Measurements from ENCODE around the gene SEMA4D. TPM values are rescaled to one million over a fixed set of nuclear protein-coding genes. Genes with fewer than 3 reads are reported as not detected.

SEMA4D gene
- polyA plus RNA-seq, 1 donor from 2014 or later = 35.3 TPM

- Mint-ChIP-seq H3K4me3 (no peak overlapping the region), H3K27ac (peak overlapping the region in 1 of 3 donors; percentile 53)
Observed at GRCh38 chr9:89363311-89363670, 134.6 kb downstream of the SEMA4D start.

GRCh38 chr9:89362647-89363310 is 135.1 kb downstream of the SEMA4D start:
- Mint-ChIP-seq H3K4me3 (no peak overlapping the region), H3K4me1 (peaks cover 0 to 6% (median 1%) of the 10 kb centered on the region in 3 donors), H3K27ac (peak overlapping the region in 1 of 3 donors; percentile 53), H3K27me3 (no peaks in the 10 kb centered on the region), H3K9me3 (no peaks in the 10 kb centered on the region), H3K36me3 (peaks cover 2% of the 10 kb centered on the region)

More at GRCh38 chr9:89363311-89363670, 134.6 kb downstream of the SEMA4D start:
- Mint-ChIP-seq H3K9me3 (no peaks in the 10 kb centered on the region), H3K27me3 (no peaks in the 10 kb centered on the region), H3K4me1 (peaks cover 0 to 6% (median 1%) of the 10 kb centered on the region in 3 donors), H3K36me3 (no peaks in the 10 kb centered on the region)

- Mint-ChIP-seq H3K27ac (peak overlapping the region in 1 of 3 donors; percentile 46), H3K27me3 (no peaks in the 10 kb centered on the region), H3K4me1 (peaks cover 0 to 6% (median 1%) of the 10 kb centered on the region in 3 donors), H3K4me3 (no peak overlapping the region), H3K36me3 (peaks cover 3% of the 10 kb centered on the region), H3K9me3 (no peaks in the 10 kb centered on the region)
Observed at GRCh38 chr9:89361816-89362646, 135.9 kb downstream of the SEMA4D start.

GRCh38 chr9:89361031-89361430 is 136.9 kb downstream of the SEMA4D start:
- Mint-ChIP-seq H3K4me1 (peaks cover 0 to 6% (median 3%) of the 10 kb centered on the region in 3 donors), H3K27me3 (no peaks in the 10 kb centered on the region), H3K4me3 (no peak overlapping the region), H3K27ac (peak overlapping the region in 1 of 3 donors; percentile 36), H3K9me3 (no peaks in the 10 kb centered on the region), H3K36me3 (peaks cover 3% of the 10 kb centered on the region)

- H3K9me3 Mint-ChIP-seq = no peaks in the 10 kb centered on the region
- H3K4me3 Mint-ChIP-seq = no peak overlapping the region
- peaks cover 0 to 6% (median 3%) of the 10 kb centered on the region in 3 donors for H3K4me1 Mint-ChIP-seq
- H3K27me3 Mint-ChIP-seq = no peaks in the 10 kb centered on the region
- peaks cover 3% of the 10 kb centered on the region for H3K36me3 Mint-ChIP-seq
- peak overlapping the region in 1 of 3 donors; percentile 36 for H3K27ac Mint-ChIP-seq
Observed at GRCh38 chr9:89360465-89360864, 137.4 kb downstream of the SEMA4D start.

- H3K4me1 Mint-ChIP-seq = peaks cover 0 to 6% (median 3%) of the 10 kb centered on the region in 3 donors
- H3K27ac Mint-ChIP-seq = no peak overlapping the region
- no peaks in the 10 kb centered on the region for H3K27me3 Mint-ChIP-seq
- H3K36me3 Mint-ChIP-seq = peaks cover 4% of the 10 kb centered on the region
- H3K4me3 Mint-ChIP-seq = no peak overlapping the region
- no peaks in the 10 kb centered on the region for H3K9me3 Mint-ChIP-seq
Observed at GRCh38 chr9:89359751-89360261, 138.1 kb downstream of the SEMA4D start.

GRCh38 chr9:89358985-89359384 is 138.9 kb downstream of the SEMA4D start:
- Mint-ChIP-seq H3K36me3 (peaks cover 4% of the 10 kb centered on the region), H3K9me3 (no peaks in the 10 kb centered on the region), H3K4me1 (peaks cover 0 to 6% (median 3%) of the 10 kb centered on the region in 3 donors), H3K27ac (peak overlapping the region in 1 of 3 donors; percentile 78), H3K4me3 (peak overlapping the region in 1 of 4 donors; percentile 3), H3K27me3 (no peaks in the 10 kb centered on the region)

- Mint-ChIP-seq H3K4me1 (peaks cover 0 to 6% (median 3%) of the 10 kb centered on the region in 3 donors), H3K4me3 (no peak overlapping the region), H3K27me3 (no peaks in the 10 kb centered on the region), H3K36me3 (peaks cover 4% of the 10 kb centered on the region), H3K27ac (peak overlapping the region in 1 of 3 donors; percentile 83), H3K9me3 (no peaks in the 10 kb centered on the region)
Observed at GRCh38 chr9:89358376-89358916, 139.5 kb downstream of the SEMA4D start.

- peaks cover 4% of the 10 kb centered on the region for H3K36me3 Mint-ChIP-seq
- H3K27me3 Mint-ChIP-seq = no peaks in the 10 kb centered on the region
- peak overlapping the region in 1 of 3 donors; percentile 83 for H3K27ac Mint-ChIP-seq
- no peaks in the 10 kb centered on the region for H3K9me3 Mint-ChIP-seq
- H3K4me3 Mint-ChIP-seq = no peak overlapping the region
- H3K4me1 Mint-ChIP-seq = peaks cover 2 to 6% (median 4%) of the 10 kb centered on the region in 3 donors
Observed at GRCh38 chr9:89357331-89358197, 140.3 kb downstream of the SEMA4D start.

GRCh38 chr9:89356782-89357181 is 141.1 kb downstream of the SEMA4D start:
- Mint-ChIP-seq H3K4me3 (no peak overlapping the region), H3K36me3 (peaks cover 4% of the 10 kb centered on the region), H3K9me3 (no peaks in the 10 kb centered on the region), H3K27ac (no peak overlapping the region), H3K27me3 (no peaks in the 10 kb centered on the region), H3K4me1 (peaks cover 7 to 10% (median 9%) of the 10 kb centered on the region in 3 donors)

- Mint-ChIP-seq H3K36me3 (peaks cover 4% of the 10 kb centered on the region), H3K27me3 (no peaks in the 10 kb centered on the region), H3K9me3 (no peaks in the 10 kb centered on the region), H3K27ac (peak overlapping the region in 2 of 3 donors; percentile 29 to 68), H3K4me1 (peaks cover 6 to 10% (median 8%) of the 10 kb centered on the region in 3 donors), H3K4me3 (no peak overlapping the region)
Observed at GRCh38 chr9:89354471-89354870, 143.4 kb downstream of the SEMA4D start.

- no peak overlapping the region for H3K27ac Mint-ChIP-seq
- peaks cover 6 to 10% (median 8%) of the 10 kb centered on the region in 3 donors for H3K4me1 Mint-ChIP-seq
- no peak overlapping the region for H3K4me3 Mint-ChIP-seq
- no peaks in the 10 kb centered on the region for H3K9me3 Mint-ChIP-seq
- H3K27me3 Mint-ChIP-seq = no peaks in the 10 kb centered on the region
- peaks cover 6% of the 10 kb centered on the region for H3K36me3 Mint-ChIP-seq
Observed at GRCh38 chr9:89353989-89354388, 143.9 kb downstream of the SEMA4D start.

- Mint-ChIP-seq H3K36me3 (peaks cover 6% of the 10 kb centered on the region), H3K4me3 (peak overlapping the region in 2 of 4 donors; percentile 1 to 67), H3K4me1 (peaks cover 6 to 10% (median 8%) of the 10 kb centered on the region in 3 donors)
Observed at GRCh38 chr9:89352874-89353649, 144.9 kb downstream of the SEMA4D start.

More at GRCh38 chr9:89352874-89353649, 144.9 kb downstream of the SEMA4D start:
- H3K27me3 Mint-ChIP-seq = no peaks in the 10 kb centered on the region
- no peaks in the 10 kb centered on the region for H3K9me3 Mint-ChIP-seq
- no peak overlapping the region for H3K27ac Mint-ChIP-seq
